Panc1 (cell line): ENCODE results near the gene LMAN2. TPM values are rescaled to one million over a fixed set of nuclear protein-coding genes. Genes with fewer than 3 reads are reported as not detected.

ENCODE experiments used
- ATAC-seq: fragments of 200-7000 bp; cut with Tn5 transposase; 2 replicates; pipeline ENCODE4 v1.9.1; 2020; ENCODE audit warnings: mild to moderate bottlenecking, moderate library complexity
- BruUV-seq: library from RNA; stranded (reverse); fragments of 400-500 nt; replicated peaks from 2 replicates; lab custom pipeline; 2021; lab: Mats Ljungman, UMichigan
- CTCF ChIA-PET: fragments of 300-600 bp; sonication (Branson Sonifier 250); formaldehyde crosslinking; loops from one replicate; lab custom pipeline; 2022; ENCODE audit warnings: antibody characterized with exemption; lab: Charles Lee
- POLR2A ChIA-PET: fragments of 300-600 bp; sonication (Branson Sonifier 250); formaldehyde crosslinking; loops from one replicate; lab custom pipeline; 2022; ENCODE audit warnings: antibody characterized with exemption; lab: Charles Lee
- DNase-seq: peaks from one replicate; pipeline ENCODE4 v3.0.0-alpha.2; 2010; ENCODE audit warnings: low read depth, low spot score
- H3K27ac ChIP-seq: 2 replicates; pipeline ENCODE4 v1.5.1; 2011; ENCODE audit warnings: mild to moderate bottlenecking, low read length, inconsistent platforms
- H3K27me3 ChIP-seq: fragments of 200-500 bp; sonication (Bioruptor generic); 2 replicates; pipeline ENCODE4 v1.6.0; 2014; ENCODE audit warnings: low read length, inconsistent platforms; ENCODE audit not compliant: control insufficient read depth, insufficient read depth
- H3K36me3 ChIP-seq: fragments of 200-500 bp; sonication (Bioruptor generic); 2 replicates; pipeline ENCODE4 v1.5.1; 2014; ENCODE audit warnings: inconsistent platforms, mild to moderate bottlenecking, low read length, moderate library complexity; ENCODE audit not compliant: control insufficient read depth, insufficient read depth
- H3K4me1 ChIP-seq: 2 replicates; pipeline ENCODE4 v1.5.1; 2011; ENCODE audit warnings: inconsistent platforms, mild to moderate bottlenecking, low read length, moderate library complexity; ENCODE audit not compliant: control insufficient read depth, insufficient read depth
- H3K4me3 ChIP-seq, 2 experiments: 2 replicates each; pipeline ENCODE4 v1.5.1; 2011 to 2012; ENCODE audit warnings: low read depth in 2 of 2, low read length in 2 of 2, mild to moderate bottlenecking in 2 of 2, inconsistent platforms in 1 of 2, moderate library complexity in 1 of 2
- H3K9me3 ChIP-seq: fragments of 200-500 bp; sonication (Bioruptor generic); 2 replicates; pipeline ENCODE4 v1.5.1; 2014; ENCODE audit warnings: low read depth, mild to moderate bottlenecking, inconsistent platforms, low read length, moderate library complexity; ENCODE audit not compliant: control insufficient read depth, insufficient read depth
- POLR2AphosphoS5 ChIP-seq: IDR thresholded peaks from 2 replicates; pipeline ENCODE4 v1.6.1; 2012; ENCODE audit warnings: mild to moderate bottlenecking, low read depth, low read length, moderate library complexity
- SIN3A ChIP-seq: IDR thresholded peaks from 2 replicates; pipeline ENCODE4 v1.6.1; 2012; ENCODE audit warnings: low read depth, mild to moderate bottlenecking, low read length, moderate library complexity, borderline replicate concordance; ENCODE audit not compliant: insufficient read depth
- TCF7L2 ChIP-seq: IDR thresholded peaks from 2 replicates; pipeline ENCODE4 v1.6.1; 2011; ENCODE audit warnings: mild to moderate bottlenecking, low read depth, low read length, inconsistent platforms
- in situ Hi-C: cut with HindIII; loops from 2 replicates; pipeline ENCODE4 v1.10.0; 2016; ENCODE audit warnings: low sequenced_read_pairs, low pct_unique_long_range_greater_than_20kb
- intact Hi-C: fragments of 100-400 bp; cut with micrococcal nuclease; formaldehyde crosslinking; loops from one replicate; pipeline ENCODE4 v1.10.0; 2022; ENCODE audit not compliant: unreplicated experiment
- total RNA-seq: library from RNA; stranded (reverse); gene quantifications from one replicate; pipeline ENCODE4 v1.2.1, GENCODE V29; 2021; ENCODE audit not compliant: unreplicated experiment
- TF ChIP-seq, protein P1 (sequence below), 2 experiments: IDR thresholded peaks; 2 replicates each; pipeline ENCODE4 v1.6.1; 2011 to 2012; ENCODE audit warnings: low read depth in 2 of 2, control low read depth in 1 of 2, low read length in 1 of 2, mild to moderate bottlenecking in 1 of 2, moderate library complexity in 1 of 2; ENCODE audit not compliant: insufficient read depth in 1 of 2
- TF ChIP-seq, protein P2 (sequence below): fragments of 450-650 bp; IDR thresholded peaks from 2 replicates; pipeline ENCODE4 v1.5.1; 2017; ENCODE audit warnings: mild to moderate bottlenecking

The LMAN2 gene
- total RNA-seq, 1 experiment from 2014 or later = 140 TPM

DNA sequence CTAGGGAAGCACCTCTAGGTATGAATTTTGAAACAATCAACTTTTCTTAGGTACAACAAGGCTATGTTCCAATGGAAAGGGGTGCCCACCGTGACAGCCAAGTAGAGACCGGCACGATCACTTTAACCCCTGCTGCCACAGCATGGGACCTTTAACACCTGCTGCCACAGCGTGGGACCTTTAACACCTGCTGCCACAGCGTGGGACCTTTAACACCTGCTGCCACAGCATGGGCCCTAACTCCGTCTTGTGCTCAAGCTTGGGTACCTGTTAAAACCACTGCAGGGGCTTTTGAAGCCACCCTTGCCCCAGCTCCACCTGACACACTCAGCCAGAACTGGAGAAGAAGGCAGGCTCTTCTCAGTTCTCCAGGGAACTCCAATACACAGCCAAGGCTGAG lies 21.6 kb downstream of the LMAN2 start:
- H3K4me1 ChIP-seq = peaks cover 10% of the 10 kb centered on the region
- DNase-seq (no peak), ATAC-seq (no peak)
- in situ Hi-C loops (no loop called here), intact Hi-C loops (no loop called here)
- BruUV-seq = no TSS peak
- H3K4me3 ChIP-seq = no peak overlapping the region
- no peak for TF ChIP-seq SIN3A
- TF ChIP-seq, protein P1, sequence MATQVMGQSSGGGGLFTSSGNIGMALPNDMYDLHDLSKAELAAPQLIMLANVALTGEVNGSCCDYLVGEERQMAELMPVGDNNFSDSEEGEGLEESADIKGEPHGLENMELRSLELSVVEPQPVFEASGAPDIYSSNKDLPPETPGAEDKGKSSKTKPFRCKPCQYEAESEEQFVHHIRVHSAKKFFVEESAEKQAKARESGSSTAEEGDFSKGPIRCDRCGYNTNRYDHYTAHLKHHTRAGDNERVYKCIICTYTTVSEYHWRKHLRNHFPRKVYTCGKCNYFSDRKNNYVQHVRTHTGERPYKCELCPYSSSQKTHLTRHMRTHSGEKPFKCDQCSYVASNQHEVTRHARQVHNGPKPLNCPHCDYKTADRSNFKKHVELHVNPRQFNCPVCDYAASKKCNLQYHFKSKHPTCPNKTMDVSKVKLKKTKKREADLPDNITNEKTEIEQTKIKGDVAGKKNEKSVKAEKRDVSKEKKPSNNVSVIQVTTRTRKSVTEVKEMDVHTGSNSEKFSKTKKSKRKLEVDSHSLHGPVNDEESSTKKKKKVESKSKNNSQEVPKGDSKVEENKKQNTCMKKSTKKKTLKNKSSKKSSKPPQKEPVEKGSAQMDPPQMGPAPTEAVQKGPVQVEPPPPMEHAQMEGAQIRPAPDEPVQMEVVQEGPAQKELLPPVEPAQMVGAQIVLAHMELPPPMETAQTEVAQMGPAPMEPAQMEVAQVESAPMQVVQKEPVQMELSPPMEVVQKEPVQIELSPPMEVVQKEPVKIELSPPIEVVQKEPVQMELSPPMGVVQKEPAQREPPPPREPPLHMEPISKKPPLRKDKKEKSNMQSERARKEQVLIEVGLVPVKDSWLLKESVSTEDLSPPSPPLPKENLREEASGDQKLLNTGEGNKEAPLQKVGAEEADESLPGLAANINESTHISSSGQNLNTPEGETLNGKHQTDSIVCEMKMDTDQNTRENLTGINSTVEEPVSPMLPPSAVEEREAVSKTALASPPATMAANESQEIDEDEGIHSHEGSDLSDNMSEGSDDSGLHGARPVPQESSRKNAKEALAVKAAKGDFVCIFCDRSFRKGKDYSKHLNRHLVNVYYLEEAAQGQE (IDR thresholded peaks at IDR 0.05; ENCODE audit: insufficient read depth in 1 of 2, low read depth in 2 of 2, low read length in 1 of 2) = no peak
- no peaks in the 10 kb centered on the region for H3K9me3 ChIP-seq
- H3K27me3 ChIP-seq = no peaks in the 10 kb centered on the region
- CTCF ChIA-PET = no interaction called here
- POLR2A ChIA-PET = interaction anchor here (0.6 kb wide), 1 partner anchor 32 kb away, joined by 5 read pairs; no protein-coding TSS in a partner anchor
- no peak overlapping the region for H3K27ac ChIP-seq
- peaks cover 8% of the 10 kb centered on the region; the same call in 1 of the 2 replicates for H3K36me3 ChIP-seq

DNA sequence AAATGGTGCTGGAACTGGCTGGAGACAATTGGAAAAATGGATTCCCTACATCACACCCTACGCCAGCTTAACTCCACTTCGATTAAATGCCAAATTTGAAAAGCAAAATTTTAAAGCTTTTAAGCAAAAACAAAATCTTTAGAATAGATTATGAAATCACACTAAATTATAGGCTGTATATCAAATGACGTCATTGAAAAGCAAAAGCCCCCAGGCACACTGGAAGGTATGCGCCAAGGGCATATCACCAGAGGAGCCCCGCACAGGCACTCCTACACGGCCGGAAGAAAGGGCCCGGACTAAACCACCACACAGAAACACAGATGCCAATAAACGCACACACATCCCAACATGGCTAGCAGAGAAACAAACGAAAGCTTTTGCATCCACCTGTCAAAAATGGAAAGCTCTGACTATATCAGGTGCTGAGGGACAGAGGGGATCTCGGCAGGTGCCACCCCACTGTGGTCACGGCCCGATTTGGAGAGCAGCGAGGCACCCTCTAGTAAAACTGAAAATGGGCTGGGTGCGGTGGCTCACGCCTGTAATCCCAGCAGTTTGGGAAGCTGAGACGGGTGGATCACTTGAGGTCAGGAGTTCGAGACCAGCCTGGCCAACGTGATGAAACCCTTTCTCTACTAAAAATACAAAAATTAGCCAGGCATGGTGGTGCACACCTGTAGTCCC lies 22.8 kb downstream of the LMAN2 start:
- POLR2A ChIA-PET = interaction anchor here (1.1 kb wide), 1 partner anchor 10 kb away, joined by 3 read pairs; no protein-coding TSS in a partner anchor
- in situ Hi-C loops (no loop called here), intact Hi-C loops (no loop called here)
- 0 out of 2 replicates have a peak, but pooled peaks cover 5% of the 10 kb centered on the region for H3K36me3 ChIP-seq
- no TSS peak for BruUV-seq
- CTCF ChIA-PET = no interaction called here
- DNase-seq = no peak
- H3K27ac ChIP-seq = no peak overlapping the region
- H3K9me3 ChIP-seq = no peaks in the 10 kb centered on the region
- ATAC-seq = no peak
- H3K27me3 ChIP-seq = no peaks in the 10 kb centered on the region
- TF ChIP-seq, protein P2, sequence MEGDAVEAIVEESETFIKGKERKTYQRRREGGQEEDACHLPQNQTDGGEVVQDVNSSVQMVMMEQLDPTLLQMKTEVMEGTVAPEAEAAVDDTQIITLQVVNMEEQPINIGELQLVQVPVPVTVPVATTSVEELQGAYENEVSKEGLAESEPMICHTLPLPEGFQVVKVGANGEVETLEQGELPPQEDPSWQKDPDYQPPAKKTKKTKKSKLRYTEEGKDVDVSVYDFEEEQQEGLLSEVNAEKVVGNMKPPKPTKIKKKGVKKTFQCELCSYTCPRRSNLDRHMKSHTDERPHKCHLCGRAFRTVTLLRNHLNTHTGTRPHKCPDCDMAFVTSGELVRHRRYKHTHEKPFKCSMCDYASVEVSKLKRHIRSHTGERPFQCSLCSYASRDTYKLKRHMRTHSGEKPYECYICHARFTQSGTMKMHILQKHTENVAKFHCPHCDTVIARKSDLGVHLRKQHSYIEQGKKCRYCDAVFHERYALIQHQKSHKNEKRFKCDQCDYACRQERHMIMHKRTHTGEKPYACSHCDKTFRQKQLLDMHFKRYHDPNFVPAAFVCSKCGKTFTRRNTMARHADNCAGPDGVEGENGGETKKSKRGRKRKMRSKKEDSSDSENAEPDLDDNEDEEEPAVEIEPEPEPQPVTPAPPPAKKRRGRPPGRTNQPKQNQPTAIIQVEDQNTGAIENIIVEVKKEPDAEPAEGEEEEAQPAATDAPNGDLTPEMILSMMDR = no peak
- TF ChIP-seq, protein P1 (IDR thresholded peaks at IDR 0.05; ENCODE audit: insufficient read depth in 1 of 2, low read depth in 2 of 2, low read length in 1 of 2) = no peak
- TF ChIP-seq TCF7L2 = no peak
- no peak for TF ChIP-seq SIN3A
- no peak for TF ChIP-seq POLR2AphosphoS5
- H3K4me1 ChIP-seq = peaks cover 10% of the 10 kb centered on the region
- H3K4me3 ChIP-seq = no peak overlapping the region
